ENCODE measurements around the gene AP1S1.

DNA sequence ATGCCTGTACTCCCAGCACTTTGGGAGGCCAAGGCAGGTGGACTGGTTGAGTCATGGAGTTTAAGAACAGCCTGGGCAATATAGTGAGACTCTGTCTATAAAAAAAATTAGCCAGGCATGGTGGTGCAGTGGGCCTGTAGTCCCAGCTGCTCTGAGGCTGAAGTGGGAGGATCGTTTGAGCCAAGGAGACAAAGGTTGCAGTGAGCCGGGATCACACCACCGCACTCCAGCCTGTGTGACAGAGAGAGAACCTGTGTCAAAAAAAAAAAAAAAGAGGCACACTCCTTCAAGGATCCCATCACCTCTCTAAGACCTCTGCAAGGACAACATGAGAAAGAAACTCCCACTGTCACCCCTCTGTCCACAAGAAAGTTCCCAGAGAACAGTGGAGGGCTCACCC, 21.4 kb downstream of the AP1S1 start:
- TF ChIP-seq, protein P1, sequence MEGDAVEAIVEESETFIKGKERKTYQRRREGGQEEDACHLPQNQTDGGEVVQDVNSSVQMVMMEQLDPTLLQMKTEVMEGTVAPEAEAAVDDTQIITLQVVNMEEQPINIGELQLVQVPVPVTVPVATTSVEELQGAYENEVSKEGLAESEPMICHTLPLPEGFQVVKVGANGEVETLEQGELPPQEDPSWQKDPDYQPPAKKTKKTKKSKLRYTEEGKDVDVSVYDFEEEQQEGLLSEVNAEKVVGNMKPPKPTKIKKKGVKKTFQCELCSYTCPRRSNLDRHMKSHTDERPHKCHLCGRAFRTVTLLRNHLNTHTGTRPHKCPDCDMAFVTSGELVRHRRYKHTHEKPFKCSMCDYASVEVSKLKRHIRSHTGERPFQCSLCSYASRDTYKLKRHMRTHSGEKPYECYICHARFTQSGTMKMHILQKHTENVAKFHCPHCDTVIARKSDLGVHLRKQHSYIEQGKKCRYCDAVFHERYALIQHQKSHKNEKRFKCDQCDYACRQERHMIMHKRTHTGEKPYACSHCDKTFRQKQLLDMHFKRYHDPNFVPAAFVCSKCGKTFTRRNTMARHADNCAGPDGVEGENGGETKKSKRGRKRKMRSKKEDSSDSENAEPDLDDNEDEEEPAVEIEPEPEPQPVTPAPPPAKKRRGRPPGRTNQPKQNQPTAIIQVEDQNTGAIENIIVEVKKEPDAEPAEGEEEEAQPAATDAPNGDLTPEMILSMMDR (IDR thresholded peaks at IDR 0.05), result no peak
- no peak for TF ChIP-seq POLR2A (IDR thresholded peaks at IDR 0.05)

Data from right lobe of liver (tissue), 4 donors.